ENCODE measurements around the gene SSC4D. TPM values are rescaled to one million over a fixed set of nuclear protein-coding genes. Genes with fewer than 3 reads are reported as not detected.
A peak's percentile ranks its signal among the peaks of the same experiment; 100 is the strongest.
"Not testable (repeated sequence)": the region's sequence is repeated elsewhere in the genome, so short reads cannot be mapped to it uniquely, and the experiment has no call there.

SSC4D gene
- polyA plus RNA-seq, 3 donors, result 0.48 to 0.56 (median 0.56) TPM

- Histone ChIP-seq H3K9me3 (replicated peaks in 1 of 2; ENCODE audit: control insufficient read depth in 1 of 2, insufficient read depth in 1 of 2, low read length in 2 of 2) (no peaks in the 10 kb centered on the region), H3K27ac (ENCODE audit: low read depth in 1 of 2, low read length in 2 of 2) (no peak overlapping the region), H3K79me2 (ENCODE audit: insufficient read depth, low read length) (no peaks in the 10 kb centered on the region), H3K4me2 (replicated peaks; ENCODE audit: extremely low read depth, low read length, poor library complexity, severe bottlenecking) (peak overlapping the region; percentile 87), H3K4me3 (replicated peaks in 1 of 3; ENCODE audit: low read depth in 2 of 3, low read length in 3 of 3) (peak overlapping the region in 1 of 3 experiments; percentile 78), H4K20me1 (ENCODE audit: insufficient read depth, low read length) (no peaks in the 10 kb centered on the region), H3K36me3 (replicated peaks in 1 of 2; ENCODE audit: control insufficient read depth in 1 of 2, insufficient read depth in 2 of 2, low read length in 2 of 2) (no peaks in the 10 kb centered on the region), H2AFZ (ENCODE audit: insufficient read depth, low read depth, low read length, poor library complexity, severe bottlenecking) (peak overlapping the region; percentile 89), H3K4me1 (ENCODE audit: control insufficient read depth in 1 of 2, insufficient read depth in 2 of 2, low read length in 2 of 2) (peaks cover 48 to 56% of the 10 kb centered on the region in 2 donors), H3K9ac (ENCODE audit: insufficient read depth, low read length, poor library complexity, severe bottlenecking) (no peak overlapping the region), H3K27me3 (ENCODE audit: control insufficient read depth in 2 of 2, insufficient read depth in 2 of 2, low read length in 2 of 2) (no peaks in the 10 kb centered on the region)
- Mint-ChIP-seq H3K9me3 (no peaks in the 10 kb centered on the region), H3K4me3 (peak overlapping the region; percentile 75 to 94), H3K27me3 (ENCODE audit: low read depth in 3 of 3) (peaks cover 0 to 2% (median 1%) of the 10 kb centered on the region in 3 donors), H3K36me3 (peaks cover 0 to 2% of the 10 kb centered on the region in 2 donors), H3K4me1 (peaks cover 50% of the 10 kb centered on the region), H3K27ac (peak overlapping the region in 2 of 7 donors; percentile 6 to 80)
- DNase-seq, result no peak
- intact Hi-C loops (cut with micrococcal nuclease), result loop anchor here in 1 of 2 donors (5.0 kb wide), 1 partner anchor 40 kb away; the partner anchor contains the start of gene YWHAG
- WGBS (ENCODE audit: insufficient coverage), result 90% methylated on average over 1 of the region's 8 CpGs
- TF ChIP-seq CTCF (IDR thresholded peaks at IDR 0.05), result no peak
Measured at GRCh38 chr7:76396864-76397263, 12.6 kb downstream of the SSC4D start.

- H4K20me1 ChIP-seq (ENCODE audit: insufficient read depth, low read length), result no peaks in the 10 kb centered on the region
- no peak overlapping the region for H3K27ac ChIP-seq (ENCODE audit: low read depth in 1 of 2, low read length in 2 of 2)
- H3K9ac ChIP-seq (ENCODE audit: insufficient read depth, low read length, poor library complexity, severe bottlenecking), result no peak overlapping the region
- peaks cover 0 to 1% (median 0%) of the 10 kb centered on the region in 3 donors for H3K27me3 Mint-ChIP-seq (ENCODE audit: low read depth in 3 of 3)
- H3K4me3 Mint-ChIP-seq, result no peak overlapping the region
- H3K4me1 Mint-ChIP-seq, result peaks cover 46% of the 10 kb centered on the region
- no peak overlapping the region for H2AFZ ChIP-seq (ENCODE audit: insufficient read depth, low read depth, low read length, poor library complexity, severe bottlenecking)
- intact Hi-C loops (cut with micrococcal nuclease), result loop anchor here in 1 of 2 donors (5.0 kb wide), 1 partner anchor 39 kb away; the partner anchor contains the start of gene YWHAG
- no peak for TF ChIP-seq CTCF (IDR thresholded peaks at IDR 0.05)
- 93% methylated on average over 4 of the region's 13 CpGs for WGBS (ENCODE audit: insufficient coverage)
- H3K4me3 ChIP-seq (replicated peaks in 1 of 3; ENCODE audit: low read depth in 2 of 3, low read length in 3 of 3), result no peak overlapping the region
- H3K9me3 Mint-ChIP-seq, result no peaks in the 10 kb centered on the region
- H3K4me1 ChIP-seq (ENCODE audit: control insufficient read depth in 1 of 2, insufficient read depth in 2 of 2, low read length in 2 of 2), result peaks cover 48 to 56% of the 10 kb centered on the region in 2 donors
- no peaks in the 10 kb centered on the region for H3K9me3 ChIP-seq (replicated peaks in 1 of 2; ENCODE audit: control insufficient read depth in 1 of 2, insufficient read depth in 1 of 2, low read length in 2 of 2)
- H3K27ac Mint-ChIP-seq, result peak overlapping the region in 1 of 7 donors; percentile 35
- no peaks in the 10 kb centered on the region for H3K27me3 ChIP-seq (ENCODE audit: control insufficient read depth in 2 of 2, insufficient read depth in 2 of 2, low read length in 2 of 2)
- H3K4me2 ChIP-seq (replicated peaks; ENCODE audit: extremely low read depth, low read length, poor library complexity, severe bottlenecking), result no peak overlapping the region
- H3K36me3 ChIP-seq (replicated peaks in 1 of 2; ENCODE audit: control insufficient read depth in 1 of 2, insufficient read depth in 2 of 2, low read length in 2 of 2), result no peaks in the 10 kb centered on the region
- DNase-seq, result no peak
- peaks cover 0 to 2% of the 10 kb centered on the region in 2 donors for H3K36me3 Mint-ChIP-seq
- H3K79me2 ChIP-seq (ENCODE audit: insufficient read depth, low read length), result no peaks in the 10 kb centered on the region
Measured at GRCh38 chr7:76395965-76396726, 13.4 kb downstream of the SSC4D start.

GRCh38 chr7:76395605-76395964 is 13.9 kb downstream of the SSC4D start:
- H3K79me2 ChIP-seq (ENCODE audit: insufficient read depth, low read length); H3K27me3 ChIP-seq (ENCODE audit: control insufficient read depth in 2 of 2, insufficient read depth in 2 of 2, low read length in 2 of 2); H3K4me3 Mint-ChIP-seq; H3K9ac ChIP-seq (ENCODE audit: insufficient read depth, low read length, poor library complexity, severe bottlenecking); H3K4me3 ChIP-seq (replicated peaks in 1 of 3; ENCODE audit: low read depth in 2 of 3, low read length in 3 of 3); H2AFZ ChIP-seq (ENCODE audit: insufficient read depth, low read depth, low read length, poor library complexity, severe bottlenecking); H3K36me3 ChIP-seq (replicated peaks in 1 of 2; ENCODE audit: control insufficient read depth in 1 of 2, insufficient read depth in 2 of 2, low read length in 2 of 2); H4K20me1 ChIP-seq (ENCODE audit: insufficient read depth, low read length); H3K9me3 ChIP-seq (replicated peaks in 1 of 2; ENCODE audit: control insufficient read depth in 1 of 2, insufficient read depth in 1 of 2, low read length in 2 of 2); DNase-seq; H3K9me3 Mint-ChIP-seq; H3K27me3 Mint-ChIP-seq (ENCODE audit: low read depth in 3 of 3); H3K4me2 ChIP-seq (replicated peaks; ENCODE audit: extremely low read depth, low read length, poor library complexity, severe bottlenecking); H3K36me3 Mint-ChIP-seq: not testable (repeated sequence)
- H3K27ac ChIP-seq (ENCODE audit: low read depth in 1 of 2, low read length in 2 of 2), result peak overlapping the region in 1 of 2 donors; percentile 29
- intact Hi-C loops (cut with micrococcal nuclease), result loop anchor here in 1 of 2 donors (5.0 kb wide), 1 partner anchor 38 kb away; the partner anchor contains the start of gene YWHAG
- no CpG with 5 or more reads among the region's 11 CpGs for WGBS (ENCODE audit: insufficient coverage)
- Mint-ChIP-seq H3K27ac (peak overlapping the region in 2 of 7 donors; percentile 61 to 85), H3K4me1 (peaks cover 46% of the 10 kb centered on the region)
- peaks cover 48 to 56% of the 10 kb centered on the region in 2 donors for H3K4me1 ChIP-seq (ENCODE audit: control insufficient read depth in 1 of 2, insufficient read depth in 2 of 2, low read length in 2 of 2)

Measured in CD14-positive monocyte (primary cell).